DND-41 (cell line): ENCODE data around the gene PBX4.
A peak's percentile ranks its signal among the peaks of the same experiment; 100 is the strongest.

Experiments
- ATAC-seq: fragments of 200-7000 bp; cut with Tn5 transposase; 3 replicates; pipeline ENCODE4 v1.9.1; 2021; ENCODE audit warnings: low read depth; ENCODE audit not compliant: insufficient read depth
- DNase-seq: peaks from one replicate; pipeline ENCODE4 v3.0.0-alpha.2; 2020
- H2AFZ ChIP-seq: 2 replicates; pipeline ENCODE4 v1.6.0; 2012; ENCODE audit warnings: low read depth, low read length
- H3K27ac ChIP-seq: 2 replicates; pipeline ENCODE4 v1.5.1; 2012; ENCODE audit warnings: low read length, inconsistent platforms
- H3K27me3 ChIP-seq: fragments of 200-600 bp; sonication (generic); 2 replicates; pipeline ENCODE4 v1.6.0; 2012; ENCODE audit warnings: low read length, mild to moderate bottlenecking, inconsistent platforms; ENCODE audit not compliant: insufficient read depth, poor library complexity
- H3K36me3 ChIP-seq: 2 replicates; pipeline ENCODE4 v1.5.1; 2012; ENCODE audit warnings: low read length, inconsistent platforms; ENCODE audit not compliant: insufficient read depth
- H3K4me1 ChIP-seq: 2 replicates; pipeline ENCODE4 v1.5.1; 2012; ENCODE audit warnings: mild to moderate bottlenecking, low read length; ENCODE audit not compliant: insufficient read depth
- H3K4me2 ChIP-seq: 2 replicates; pipeline ENCODE4 v1.6.0; 2012; ENCODE audit warnings: mild to moderate bottlenecking, moderate library complexity, low read length, inconsistent platforms; ENCODE audit not compliant: insufficient read depth
- H3K4me3 ChIP-seq, 2 experiments: fragments of 200-600 bp in 1 of 2; shearing (Covaris generic) in 1 of 2; 2 replicates each; pipeline ENCODE4 v1.5.1; 2012 to 2016; ENCODE audit warnings: inconsistent platforms in 2 of 2, low read length in 2 of 2, mild to moderate bottlenecking in 2 of 2, low read depth in 1 of 2, moderate library complexity in 1 of 2
- H3K79me2 ChIP-seq: 2 replicates; pipeline ENCODE4 v1.6.0; 2012; ENCODE audit warnings: low read length, inconsistent platforms; ENCODE audit not compliant: insufficient read depth
- H3K9ac ChIP-seq: 2 replicates; pipeline ENCODE4 v1.6.0; 2012; ENCODE audit warnings: low read depth, mild to moderate bottlenecking, inconsistent platforms, low read length, moderate library complexity
- H3K9me3 ChIP-seq: 2 replicates; pipeline ENCODE4 v1.5.1; 2012; ENCODE audit warnings: low read length, moderate library complexity, mild to moderate bottlenecking, inconsistent platforms; ENCODE audit not compliant: insufficient read depth, severe bottlenecking
- H4K20me1 ChIP-seq: 2 replicates; pipeline ENCODE4 v1.6.0; 2012; ENCODE audit warnings: low read length; ENCODE audit not compliant: insufficient read depth
- CTCF ChIP-seq: IDR thresholded peaks from 2 replicates; pipeline ENCODE4 v1.5.1; 2012; ENCODE audit warnings: borderline replicate concordance, low read length, moderate library complexity, mild to moderate bottlenecking; ENCODE audit not compliant: poor library complexity, severe bottlenecking; ENCODE audit errors: extremely low read depth
- EZH2 ChIP-seq: IDR thresholded peaks from 3 replicates; pipeline ENCODE4 v1.6.1; 2012; ENCODE audit warnings: borderline replicate concordance, low read depth, mild to moderate bottlenecking, moderate library complexity, low read length, inconsistent platforms; ENCODE audit not compliant: severe bottlenecking

PBX4 gene

DNA sequence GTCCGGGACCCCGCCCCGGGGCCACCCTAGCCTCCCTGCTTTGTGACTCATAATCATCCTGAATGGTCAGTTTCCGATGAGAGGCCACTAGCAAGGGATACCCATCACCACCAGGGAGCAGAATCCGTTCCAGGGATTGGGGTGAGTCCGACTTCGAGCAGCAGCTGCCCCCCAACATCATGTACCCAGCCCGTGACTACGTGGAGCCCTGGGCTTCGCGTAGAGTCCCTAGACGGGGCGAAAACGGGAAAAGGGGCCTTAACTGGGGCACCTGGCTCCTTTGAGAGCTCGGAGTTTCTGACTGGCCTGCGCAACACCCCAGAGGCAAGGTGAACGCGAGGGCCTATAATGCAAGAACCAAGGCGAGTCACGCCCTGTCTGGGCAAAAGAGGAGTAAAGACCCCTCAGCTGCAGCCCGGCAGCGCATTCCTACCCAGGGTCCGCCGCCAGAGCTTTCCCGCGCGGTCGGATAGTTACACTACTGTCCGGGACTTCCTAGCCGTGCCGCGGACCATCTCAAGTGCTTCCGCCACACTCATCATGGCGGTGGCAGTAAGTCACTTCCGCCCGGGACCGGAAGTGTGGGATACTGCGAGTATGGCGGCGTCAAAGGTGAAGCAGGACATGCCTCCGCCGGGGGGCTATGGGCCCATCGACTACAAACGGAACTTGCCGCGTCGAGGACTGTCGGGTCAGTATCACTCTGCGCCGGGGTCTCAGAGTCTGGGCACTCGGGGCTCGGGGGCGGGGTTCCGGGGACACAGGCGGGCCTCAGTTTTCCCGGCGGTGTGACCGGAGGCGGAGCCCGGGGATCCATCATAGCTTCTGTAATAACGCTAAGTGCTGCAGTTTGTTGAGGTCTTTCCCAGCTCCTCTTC lies 102.6 kb downstream of the PBX4 start, which contains the start of gene NDUFA13:
NDUFA13 (plus strand) TSS at position 584 of the 878 bp plus-strand sequence; CDS start at position 598, 14 bp downstream.
- Histone ChIP-seq H3K4me2 (peak within 1 kb of the TSS; percentile 99), H3K36me3 (peaks cover 29% of the 10 kb centered on the region), H3K27me3 (no peaks in the 10 kb centered on the region), H3K27ac (peak within 1 kb of the TSS; percentile 88), H2AFZ (peak within 1 kb of the TSS; percentile 92), H3K9me3 (no peaks in the 10 kb centered on the region), H4K20me1 (peaks cover 14% of the 10 kb centered on the region; the same call in 1 of the 2 replicates), H3K79me2 (peaks cover 63% of the 10 kb centered on the region), H3K4me1 (peaks cover 35% of the 10 kb centered on the region), H3K4me3 (peak within 1 kb of the TSS; percentile 90 to 99), H3K9ac (peak within 1 kb of the TSS; percentile 82)
- TF ChIP-seq CTCF (no peak), EZH2 (no peak)
- DNase-seq (peak; percentile 93), ATAC-seq (peak; percentile 90)

DNA sequence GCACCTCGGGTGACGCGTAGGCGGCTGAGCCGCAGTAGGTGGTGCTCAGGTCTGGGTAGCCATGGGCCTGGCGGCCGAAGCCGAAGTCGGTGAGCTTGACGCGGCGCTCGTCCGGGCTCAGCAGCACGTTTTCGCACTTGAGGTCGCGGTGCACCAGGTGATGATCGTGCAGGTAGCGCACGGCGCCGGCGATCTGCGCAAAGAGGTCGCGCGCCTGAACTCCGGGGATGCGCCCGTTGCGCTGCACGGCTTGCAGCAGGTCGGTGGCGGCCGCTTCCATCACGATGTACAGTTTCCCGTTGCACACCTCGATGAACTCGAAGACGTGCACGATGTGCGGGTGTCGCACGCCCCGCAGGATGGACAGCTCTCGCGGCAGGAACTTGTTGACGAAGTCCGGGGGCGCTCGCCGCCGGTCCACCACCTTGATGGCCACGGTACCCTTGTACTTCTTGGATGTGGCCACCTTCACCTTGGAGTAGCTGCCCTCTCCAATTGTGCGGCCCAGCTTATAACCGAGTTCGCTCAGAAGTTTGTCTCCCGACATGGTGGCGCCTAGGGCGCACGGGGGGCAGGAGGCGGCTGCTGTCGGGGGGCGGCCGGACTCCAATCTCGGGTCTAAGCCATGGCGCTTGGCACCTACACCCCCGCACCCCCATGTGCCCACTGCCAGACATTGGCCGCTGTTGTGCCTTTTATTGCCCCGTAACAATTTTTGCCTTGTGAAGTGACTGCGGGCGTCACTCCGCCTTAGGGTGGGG lies 103.4 kb downstream of the PBX4 start, which contains the start of gene TSSK6:
TSSK6 (minus strand) TSS at position 668 of the 761 bp plus-strand sequence; CDS start at position 547, 121 bp downstream.
- Histone ChIP-seq H3K4me2 (peak within 1 kb of the TSS; percentile 99), H2AFZ (peak within 1 kb of the TSS; percentile 92), H3K36me3 (peaks cover 23% of the 10 kb centered on the region), H3K27ac (peak within 1 kb of the TSS; percentile 88), H3K9me3 (no peaks in the 10 kb centered on the region), H3K9ac (peak within 1 kb of the TSS; percentile 82), H3K79me2 (peaks cover 55% of the 10 kb centered on the region), H3K27me3 (no peaks in the 10 kb centered on the region), H3K4me3 (peak within 1 kb of the TSS; percentile 90 to 99), H4K20me1 (peaks cover 11% of the 10 kb centered on the region; the same call in 1 of the 2 replicates), H3K4me1 (peaks cover 35% of the 10 kb centered on the region)
- TF ChIP-seq EZH2 (no peak), CTCF (no peak)
- DNase-seq (no peak), ATAC-seq (no peak)

DNA sequence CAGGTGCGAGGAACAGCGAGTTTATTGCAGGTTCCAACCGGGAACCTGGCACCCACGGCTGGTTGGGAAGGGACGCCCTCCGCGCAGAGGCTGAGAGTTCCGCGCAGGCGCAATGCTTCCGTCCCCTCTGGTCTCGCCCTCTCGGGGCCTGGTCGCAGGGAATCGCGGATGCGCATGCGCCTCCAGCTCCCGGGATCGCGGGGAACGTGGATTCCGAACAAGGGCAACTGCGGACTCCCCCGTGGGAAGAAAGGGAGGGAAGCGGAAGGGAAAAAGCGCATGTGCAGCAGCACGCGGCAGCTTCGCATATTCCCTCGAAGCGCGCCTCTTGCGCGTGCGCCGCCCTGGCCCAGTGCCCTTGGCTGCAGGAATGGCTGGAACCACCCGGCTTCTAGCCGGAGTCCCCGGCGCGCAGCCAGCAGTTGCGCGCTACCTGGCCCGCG lies 104.3 kb downstream of the PBX4 start:
- Histone ChIP-seq H3K36me3 (peaks cover 14% of the 10 kb centered on the region), H3K27me3 (no peaks in the 10 kb centered on the region), H3K4me1 (peaks cover 32% of the 10 kb centered on the region), H3K27ac (no peak overlapping the region), H3K9me3 (no peaks in the 10 kb centered on the region), H3K4me2 (no peak overlapping the region), H3K4me3 (no peak overlapping the region), H4K20me1 (peaks cover 3% of the 10 kb centered on the region; the same call in 1 of the 2 replicates), H3K79me2 (peaks cover 47% of the 10 kb centered on the region), H2AFZ (no peak overlapping the region), H3K9ac (no peak overlapping the region)
- TF ChIP-seq CTCF (no peak), EZH2 (no peak)
- DNase-seq = no peak
- no peak for ATAC-seq
